ENCODE data around the gene SLC5A10.

The SLC5A10 gene

GRCh38 chr17:18968945-18969887 is 17.3 kb downstream of the SLC5A10 start:
- TF ChIP-seq TAF1 (IDR thresholded peaks at IDR 0.05; ENCODE audit: borderline replicate concordance, low read depth, low read length) (no peak), POLR2A (IDR thresholded peaks at IDR 0.05; ENCODE audit: low read depth, low read length) (no peak), POLR2AphosphoS5 (IDR thresholded peaks at IDR 0.05; ENCODE audit: low read depth, low read length) (no peak)
- no peak for DNase-seq (ENCODE audit: insufficient read length)

DNA sequence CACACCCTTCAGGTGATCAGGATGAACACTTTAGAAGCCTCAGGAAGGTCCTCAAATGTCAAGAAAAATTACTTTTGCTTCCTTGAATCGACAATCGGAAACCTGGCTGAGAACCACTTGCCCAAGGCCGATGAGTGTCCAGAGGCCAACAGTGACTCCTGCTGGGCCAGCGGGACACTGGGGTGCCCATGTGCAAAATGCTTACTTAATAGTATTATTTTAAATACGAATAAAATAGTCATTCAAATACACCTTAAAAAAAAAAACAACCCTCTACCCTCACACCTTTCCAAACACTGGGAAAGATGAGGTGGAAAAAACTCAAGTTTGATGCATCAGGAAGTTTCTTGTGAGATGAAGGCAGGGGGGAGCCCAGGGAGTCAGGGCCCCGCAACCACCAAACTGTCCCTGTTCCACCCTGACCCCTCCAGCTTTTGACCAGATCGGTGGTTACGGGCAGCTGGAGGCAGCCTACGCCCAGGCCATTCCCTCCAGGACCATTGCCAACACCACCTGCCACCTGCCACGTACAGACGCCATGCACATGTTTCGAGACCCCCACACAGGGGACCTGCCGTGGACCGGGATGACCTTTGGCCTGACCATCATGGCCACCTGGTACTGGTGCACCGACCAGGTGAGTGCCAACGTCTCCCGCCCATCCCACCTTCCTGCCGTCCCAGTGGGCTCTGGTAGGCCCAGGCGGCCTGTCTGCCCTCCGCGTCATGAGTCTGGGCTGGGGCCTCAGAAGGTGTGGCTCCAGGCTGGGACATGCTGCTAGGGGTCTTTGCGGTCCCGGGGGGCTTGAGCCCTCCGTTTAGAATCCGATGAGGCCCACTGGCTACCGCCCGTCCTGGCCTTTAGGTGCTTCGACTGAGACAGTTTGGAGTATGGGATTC is 18.9 kb downstream of the SLC5A10 start:
- TF ChIP-seq POLR2A (IDR thresholded peaks at IDR 0.05; ENCODE audit: low read depth, low read length) (no peak), POLR2AphosphoS5 (IDR thresholded peaks at IDR 0.05; ENCODE audit: low read depth, low read length) (no peak), TAF1 (IDR thresholded peaks at IDR 0.05; ENCODE audit: borderline replicate concordance, low read depth, low read length) (no peak)
- DNase-seq (ENCODE audit: insufficient read length), result no peak
- no peak for FAIRE-seq

More at GRCh38 chr17:18968945-18969887, 17.3 kb downstream of the SLC5A10 start:
- FAIRE-seq, result no peak

DNA sequence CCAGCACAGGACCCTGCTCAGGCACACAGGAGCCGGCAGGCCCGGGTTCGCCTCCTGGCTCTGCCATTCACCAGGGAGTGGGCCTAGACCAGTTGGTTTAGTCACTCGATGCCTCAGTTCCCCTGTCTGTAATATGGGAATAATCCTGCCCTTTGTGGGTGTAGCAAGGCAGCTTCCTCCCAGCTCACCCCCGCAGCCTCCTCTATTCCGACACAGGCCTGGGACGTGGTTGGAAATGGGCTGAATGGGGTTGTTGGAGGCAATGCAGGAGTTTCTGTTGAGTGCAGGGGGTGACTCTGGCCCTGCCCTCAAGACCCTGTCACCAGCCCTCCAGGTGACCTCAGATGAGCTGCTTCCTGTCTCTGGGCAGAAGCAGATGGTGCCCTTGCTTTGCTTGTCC is 19.8 kb downstream of the SLC5A10 start:
- TF ChIP-seq POLR2AphosphoS5 (IDR thresholded peaks at IDR 0.05; ENCODE audit: low read depth, low read length) (no peak), POLR2A (IDR thresholded peaks at IDR 0.05; ENCODE audit: low read depth, low read length) (no peak)
- DNase-seq (ENCODE audit: insufficient read length) (no peak), FAIRE-seq (no peak)

DNA sequence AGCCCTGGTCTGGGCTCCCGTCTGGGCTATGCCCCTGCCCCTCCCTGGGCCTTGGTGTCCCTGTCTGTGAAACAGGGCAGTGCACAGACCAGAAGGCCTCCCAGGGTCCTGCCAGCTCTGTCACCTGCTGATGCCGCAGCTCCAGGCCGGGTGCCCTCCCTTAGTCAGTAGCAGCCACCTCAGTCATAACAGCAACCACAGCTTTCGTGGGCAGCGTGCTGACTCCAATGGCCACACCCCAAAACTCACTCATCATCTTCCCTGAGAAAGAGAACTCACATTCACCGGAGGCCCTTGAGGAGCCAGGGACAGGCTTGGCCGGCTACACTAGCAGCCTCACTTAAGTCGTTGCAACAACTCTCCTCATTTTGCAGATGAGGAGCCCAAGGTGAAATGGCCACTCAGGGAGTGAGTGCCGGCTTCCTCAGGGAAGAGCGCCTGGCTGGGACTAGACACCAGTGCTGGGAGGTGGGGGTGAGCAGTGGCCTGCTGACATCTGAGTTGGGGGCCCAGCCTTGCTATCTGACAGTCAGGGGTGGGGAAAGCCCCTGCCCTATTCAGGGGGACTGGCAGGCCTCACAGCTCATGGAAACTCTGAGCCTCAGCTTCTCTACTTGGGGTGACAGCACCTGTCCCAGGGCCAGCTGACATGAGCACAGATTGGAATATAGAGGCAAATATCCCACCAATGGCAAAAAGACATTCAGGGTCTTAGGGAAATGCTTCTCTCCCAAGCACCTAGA is 22.6 kb downstream of the SLC5A10 start:
- FAIRE-seq (no peak), DNase-seq (ENCODE audit: insufficient read length) (no peak)
- TF ChIP-seq TAF1 (IDR thresholded peaks at IDR 0.05; ENCODE audit: borderline replicate concordance, low read depth, low read length), result no peak
- TF ChIP-seq POLR2AphosphoS5 (IDR thresholded peaks at IDR 0.05; ENCODE audit: low read depth, low read length), result no peak
- TF ChIP-seq POLR2A (IDR thresholded peaks at IDR 0.05; ENCODE audit: low read depth, low read length), result no peak

DNA sequence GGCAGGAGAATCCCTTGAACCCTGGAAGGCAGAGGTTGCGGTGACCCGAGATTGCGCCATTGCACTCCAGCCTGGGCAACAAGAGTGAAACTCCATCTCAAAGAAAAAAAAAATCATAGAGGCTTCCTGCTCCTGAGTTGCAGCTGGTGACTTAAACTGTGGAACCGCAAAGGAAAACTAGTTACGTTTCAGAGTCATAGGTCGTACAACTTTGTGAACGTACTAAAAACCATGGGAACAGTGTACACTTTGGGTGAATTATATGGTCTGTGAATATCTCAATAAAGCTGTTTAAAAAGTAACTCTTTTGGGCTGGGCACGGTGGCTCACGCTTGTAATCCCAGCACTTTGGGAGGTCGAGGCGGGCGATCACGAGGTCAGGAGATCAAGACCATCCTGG is 23.6 kb downstream of the SLC5A10 start:
- no peak for TF ChIP-seq POLR2A (IDR thresholded peaks at IDR 0.05; ENCODE audit: low read depth, low read length)
- no peak for TF ChIP-seq TAF1 (IDR thresholded peaks at IDR 0.05; ENCODE audit: borderline replicate concordance, low read depth, low read length)
- TF ChIP-seq POLR2AphosphoS5 (IDR thresholded peaks at IDR 0.05; ENCODE audit: low read depth, low read length), result no peak
- no peak for DNase-seq (ENCODE audit: insufficient read length)
- FAIRE-seq, result no peak

DNA sequence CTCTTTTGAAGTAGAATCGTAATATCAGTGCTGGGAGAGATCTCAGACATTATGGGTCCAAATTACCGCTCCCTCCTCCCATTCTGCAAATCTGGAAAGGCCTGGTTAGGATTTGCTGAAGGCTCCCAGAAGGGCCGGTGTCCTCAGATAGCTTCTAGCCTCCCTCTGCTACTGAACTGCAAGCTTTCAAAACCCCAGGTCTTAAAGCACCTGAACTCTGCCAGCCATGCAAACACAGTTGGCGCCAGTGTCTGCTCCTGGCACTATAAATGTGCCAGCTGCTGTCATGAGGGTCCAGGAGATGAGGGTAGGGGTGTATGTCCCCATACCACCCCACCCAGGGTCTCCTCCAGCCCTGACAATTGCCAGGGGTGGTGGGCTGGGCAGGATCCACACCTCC is 24.2 kb downstream of the SLC5A10 start:
- TF ChIP-seq POLR2A (IDR thresholded peaks at IDR 0.05; ENCODE audit: low read depth, low read length), result no peak
- TF ChIP-seq POLR2AphosphoS5 (IDR thresholded peaks at IDR 0.05; ENCODE audit: low read depth, low read length), result no peak
- no peak for TF ChIP-seq TAF1 (IDR thresholded peaks at IDR 0.05; ENCODE audit: borderline replicate concordance, low read depth, low read length)
- DNase-seq (ENCODE audit: insufficient read length) (no peak), FAIRE-seq (no peak)

DNA sequence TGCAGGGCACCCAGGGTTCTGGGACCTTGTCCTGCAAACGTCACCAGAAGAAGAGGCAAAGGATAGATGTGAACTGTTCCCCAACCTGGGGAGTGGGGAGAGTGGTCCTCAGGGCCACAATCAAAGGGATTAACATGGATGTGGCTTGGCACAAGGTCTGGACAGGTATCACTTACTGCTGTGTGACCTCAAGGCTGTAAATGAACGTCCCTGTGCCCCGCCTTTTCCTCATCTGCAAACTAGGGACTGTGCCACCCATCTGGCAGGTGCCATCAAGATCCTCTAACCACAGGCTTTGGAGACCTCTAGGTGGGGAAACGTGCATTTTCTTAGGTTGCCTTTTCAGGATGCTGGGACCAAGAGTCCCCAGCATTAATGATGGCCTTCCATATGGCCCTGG is 25.1 kb downstream of the SLC5A10 start:
- TF ChIP-seq TAF1 (IDR thresholded peaks at IDR 0.05; ENCODE audit: borderline replicate concordance, low read depth, low read length), result no peak
- TF ChIP-seq POLR2A (IDR thresholded peaks at IDR 0.05; ENCODE audit: low read depth, low read length), result no peak
- TF ChIP-seq POLR2AphosphoS5 (IDR thresholded peaks at IDR 0.05; ENCODE audit: low read depth, low read length), result no peak
- no peak for FAIRE-seq
- DNase-seq (ENCODE audit: insufficient read length), result no peak

- no peak for FAIRE-seq
- DNase-seq (ENCODE audit: insufficient read length), result no peak
- TF ChIP-seq POLR2A (IDR thresholded peaks at IDR 0.05; ENCODE audit: low read depth, low read length), result no peak
- no peak for TF ChIP-seq POLR2AphosphoS5 (IDR thresholded peaks at IDR 0.05; ENCODE audit: low read depth, low read length)
Measured at GRCh38 chr17:18977646-18978045, 25.7 kb downstream of the SLC5A10 start.

DNA sequence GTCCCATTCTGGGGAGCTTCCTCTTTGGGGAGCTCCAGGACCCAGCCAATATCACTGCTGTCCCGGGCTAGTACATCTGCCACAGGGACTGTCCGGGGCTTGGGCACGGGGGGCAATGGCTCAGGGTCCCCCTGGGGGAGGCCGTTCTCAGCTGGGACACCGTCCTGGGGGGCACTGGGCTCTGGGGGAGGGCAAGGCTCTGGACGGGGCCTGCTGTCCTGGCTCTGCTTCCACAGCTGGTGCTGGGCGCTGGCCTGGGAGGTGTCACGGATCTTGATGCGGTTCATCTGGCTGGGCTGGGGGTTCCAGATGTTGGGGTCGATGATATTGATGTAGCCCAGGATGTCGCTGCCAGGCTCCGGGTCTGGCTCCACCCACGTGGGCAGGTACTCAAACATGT is 26.1 kb downstream of the SLC5A10 start:
- DNase-seq (ENCODE audit: insufficient read length), result no peak
- no peak for FAIRE-seq
- TF ChIP-seq TAF1 (IDR thresholded peaks at IDR 0.05; ENCODE audit: borderline replicate concordance, low read depth, low read length) (no peak), POLR2A (IDR thresholded peaks at IDR 0.05; ENCODE audit: low read depth, low read length) (no peak), POLR2AphosphoS5 (IDR thresholded peaks at IDR 0.05; ENCODE audit: low read depth, low read length) (no peak)

DNA sequence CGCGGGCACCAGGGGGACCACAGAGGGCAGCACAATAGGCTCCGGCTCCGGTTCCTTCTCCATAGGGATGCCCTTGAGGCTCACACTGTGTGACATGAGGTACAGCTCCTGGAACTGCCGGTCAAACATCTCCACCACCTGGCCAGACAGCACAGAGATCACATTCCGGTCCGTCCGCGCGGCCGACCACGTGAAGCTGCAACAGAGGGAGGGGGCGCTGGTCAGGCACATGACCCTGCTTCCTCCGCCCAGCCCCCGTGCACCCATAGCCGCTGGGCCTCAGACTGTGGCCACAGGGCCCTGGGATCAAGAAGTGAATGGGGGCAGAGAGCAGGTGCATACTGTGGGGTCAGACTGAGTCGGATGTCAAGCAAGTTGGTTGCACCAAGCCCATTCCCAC is 26.7 kb downstream of the SLC5A10 start:
- TF ChIP-seq POLR2AphosphoS5 (IDR thresholded peaks at IDR 0.05; ENCODE audit: low read depth, low read length) (no peak), TAF1 (IDR thresholded peaks at IDR 0.05; ENCODE audit: borderline replicate concordance, low read depth, low read length) (no peak), POLR2A (IDR thresholded peaks at IDR 0.05; ENCODE audit: low read depth, low read length) (no peak)
- DNase-seq (ENCODE audit: insufficient read length) (no peak), FAIRE-seq (no peak)
